Activated T-cell treated with anti-CD3 and anti-CD28 coated beads for 24 hours (primary cell): ENCODE results near the gene GPC5.
"Not testable (repeated sequence)": the region's sequence is repeated elsewhere in the genome, so short reads cannot be mapped to it uniquely, and the experiment has no call there.

Source experiments
- DNase-seq: peaks from one replicate; pipeline ENCODE4 v3.0.0-alpha.2; 2020; ENCODE audit warnings: low read depth

GPC5 gene

GRCh38 chr13:91398413-91399188 is at the start of gene GPC5:
GPC5 (plus strand) TSS chr13:91398621.
- DNase-seq: peak; percentile 78

GRCh38 chr13:91348906-91349435 is 49.5 kb upstream of the GPC5 start:
- peak; percentile 91 for DNase-seq

- no peak for DNase-seq
Observed at GRCh38 chr13:91349992-91350911, 48.2 kb upstream of the GPC5 start.

GRCh38 chr13:91351123-91351522 is 47.3 kb upstream of the GPC5 start:
- DNase-seq: no peak

GRCh38 chr13:91351980-91352379 is 46.4 kb upstream of the GPC5 start:
- DNase-seq: no peak

- DNase-seq: not testable (repeated sequence)
Observed at GRCh38 chr13:91352891-91353290, 45.5 kb upstream of the GPC5 start.

DNA sequence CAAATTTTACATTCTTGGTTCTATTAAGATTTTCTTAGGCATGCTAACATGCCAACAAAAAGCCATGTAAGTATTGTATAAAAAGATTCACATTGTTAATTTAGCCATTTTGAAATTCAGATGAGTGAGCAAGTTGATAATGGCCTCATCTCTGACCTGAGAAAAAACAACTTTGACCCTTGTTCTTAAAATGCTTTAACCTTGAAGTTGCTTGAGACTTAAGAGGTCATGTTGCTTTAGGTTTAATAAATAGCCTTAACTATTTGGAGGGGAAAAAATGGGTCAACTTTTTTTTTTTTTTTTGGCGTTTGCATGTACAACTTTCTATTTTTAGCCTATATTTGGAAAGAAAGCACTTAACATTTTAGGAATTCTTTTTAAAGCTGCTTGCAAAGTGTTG is 44.9 kb upstream of the GPC5 start:
- DNase-seq: no peak

DNA sequence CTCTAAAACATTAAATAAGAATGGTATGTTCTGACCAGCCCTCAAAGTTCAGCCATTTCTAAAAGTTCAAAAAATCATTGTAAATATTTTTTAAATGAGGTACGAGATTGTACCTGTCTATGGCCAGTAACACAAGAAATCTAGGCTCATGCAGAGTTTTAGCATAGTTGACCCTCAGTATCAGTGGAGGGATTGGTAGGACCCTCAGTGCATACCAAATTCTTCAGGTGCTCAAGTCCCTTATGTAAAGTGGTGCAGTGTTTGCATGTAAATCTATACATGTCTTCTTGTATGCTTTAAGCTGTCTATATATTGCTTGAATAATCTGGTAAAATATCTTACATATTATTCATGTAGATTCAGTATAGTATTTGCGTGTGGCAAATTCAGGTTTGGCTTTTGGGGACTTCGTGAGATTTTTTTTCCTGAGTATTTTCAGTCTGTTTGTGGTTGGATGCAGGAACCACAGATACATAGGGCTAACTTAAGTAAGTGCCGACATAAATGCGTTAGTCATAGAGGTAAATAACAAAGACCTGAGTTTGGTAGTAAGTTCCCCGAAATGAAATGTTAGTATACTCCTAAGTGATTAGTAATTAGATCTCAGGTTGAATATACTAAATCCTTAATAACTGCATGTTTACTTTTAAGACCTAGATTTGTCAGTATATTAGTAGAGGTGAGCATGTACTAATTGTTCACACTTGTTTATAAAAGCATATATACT is 43.2 kb upstream of the GPC5 start:
- DNase-seq: no peak

- DNase-seq: no peak
Observed at GRCh38 chr13:91355826-91356710, 42.4 kb upstream of the GPC5 start.

GRCh38 chr13:91356919-91357612 is 41.4 kb upstream of the GPC5 start:
- DNase-seq: no peak

GRCh38 chr13:91357613-91358386 is 40.6 kb upstream of the GPC5 start:
- DNase-seq: no peak

GRCh38 chr13:91358387-91358782 is 40.0 kb upstream of the GPC5 start:
- DNase-seq: no peak

GRCh38 chr13:91359111-91359510 is 39.3 kb upstream of the GPC5 start:
- DNase-seq: no peak

DNA sequence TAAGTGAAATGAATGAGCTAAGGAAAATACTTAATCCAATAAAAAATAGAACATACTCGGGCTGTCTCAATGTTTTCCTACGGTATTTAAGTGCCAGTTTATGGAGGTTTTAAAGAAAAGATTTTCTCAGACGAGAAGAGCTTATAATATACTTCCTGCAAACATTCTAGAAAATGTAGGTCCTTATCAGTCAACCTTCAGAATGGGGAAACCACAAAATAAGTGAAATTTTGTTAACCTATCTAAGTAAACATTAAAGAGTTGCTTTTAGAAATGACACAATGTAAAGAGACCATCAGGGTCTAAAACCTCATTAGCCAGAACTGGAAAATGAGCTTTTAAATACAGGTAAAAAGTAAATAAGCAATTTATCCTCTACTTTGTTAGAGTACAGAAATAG is 38.8 kb upstream of the GPC5 start:
- no peak for DNase-seq

DNA sequence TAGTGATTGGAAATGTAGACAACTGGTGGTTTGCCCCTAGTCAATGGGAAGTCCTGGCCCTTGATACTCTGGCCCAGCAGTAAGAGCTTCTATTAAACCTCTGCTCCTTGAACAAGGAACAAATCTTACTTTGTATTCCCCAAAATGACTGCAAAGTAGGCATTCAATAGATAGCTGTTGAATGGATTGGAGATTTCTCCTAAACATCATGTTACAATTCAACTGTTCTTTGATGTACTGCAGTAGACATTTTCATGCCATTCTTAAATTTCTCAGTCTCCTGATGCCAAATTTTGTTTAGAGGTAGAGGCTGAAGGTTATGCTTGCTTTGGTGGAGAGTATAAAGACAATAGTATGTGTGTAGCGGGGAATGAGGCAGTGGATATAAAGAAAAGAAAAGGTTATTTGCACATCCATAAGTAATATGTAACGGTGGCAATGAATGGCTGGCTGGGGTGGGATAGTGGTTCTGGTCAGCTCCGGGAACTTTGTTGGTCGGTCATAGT is 38.1 kb upstream of the GPC5 start:
- DNase-seq: no peak

GRCh38 chr13:91361755-91362271 is 36.6 kb upstream of the GPC5 start:
- DNase-seq: no peak

- no peak for DNase-seq
Observed at GRCh38 chr13:91362908-91363307, 35.5 kb upstream of the GPC5 start.

GRCh38 chr13:91368101-91368500 is 30.3 kb upstream of the GPC5 start:
- DNase-seq: no peak
